ENCODE measurements around the gene IL36RN.

The IL36RN gene

DNA sequence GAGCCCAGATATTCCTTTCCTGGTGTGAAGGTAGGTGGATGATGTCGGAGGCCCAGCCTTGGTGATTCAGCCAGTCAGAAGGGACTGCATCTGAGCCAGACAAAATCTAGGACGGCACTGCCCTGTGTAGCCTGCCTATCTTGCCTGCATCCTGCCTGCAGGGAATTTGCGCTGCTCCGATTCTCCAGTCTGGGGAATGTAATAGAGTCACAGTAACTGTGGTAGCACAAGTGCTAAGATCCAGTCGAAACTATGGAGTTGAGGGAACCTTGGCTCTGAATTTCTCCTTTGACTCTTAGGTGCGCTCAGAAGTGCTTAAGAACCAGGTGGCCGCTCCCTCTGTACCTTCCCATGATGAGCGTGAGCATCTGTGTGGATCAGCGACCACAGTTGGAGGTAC lies 22.2 kb upstream of the IL36RN start:
- no peak overlapping the region for H3K4me3 ChIP-seq (ENCODE audit: low read depth, low read length)
- DNase-seq (ENCODE audit: low read depth, low spot score): no peak
- TF ChIP-seq, protein P1, sequence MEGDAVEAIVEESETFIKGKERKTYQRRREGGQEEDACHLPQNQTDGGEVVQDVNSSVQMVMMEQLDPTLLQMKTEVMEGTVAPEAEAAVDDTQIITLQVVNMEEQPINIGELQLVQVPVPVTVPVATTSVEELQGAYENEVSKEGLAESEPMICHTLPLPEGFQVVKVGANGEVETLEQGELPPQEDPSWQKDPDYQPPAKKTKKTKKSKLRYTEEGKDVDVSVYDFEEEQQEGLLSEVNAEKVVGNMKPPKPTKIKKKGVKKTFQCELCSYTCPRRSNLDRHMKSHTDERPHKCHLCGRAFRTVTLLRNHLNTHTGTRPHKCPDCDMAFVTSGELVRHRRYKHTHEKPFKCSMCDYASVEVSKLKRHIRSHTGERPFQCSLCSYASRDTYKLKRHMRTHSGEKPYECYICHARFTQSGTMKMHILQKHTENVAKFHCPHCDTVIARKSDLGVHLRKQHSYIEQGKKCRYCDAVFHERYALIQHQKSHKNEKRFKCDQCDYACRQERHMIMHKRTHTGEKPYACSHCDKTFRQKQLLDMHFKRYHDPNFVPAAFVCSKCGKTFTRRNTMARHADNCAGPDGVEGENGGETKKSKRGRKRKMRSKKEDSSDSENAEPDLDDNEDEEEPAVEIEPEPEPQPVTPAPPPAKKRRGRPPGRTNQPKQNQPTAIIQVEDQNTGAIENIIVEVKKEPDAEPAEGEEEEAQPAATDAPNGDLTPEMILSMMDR (IDR thresholded peaks at IDR 0.05; ENCODE audit: insufficient read depth, low read length, missing control alignments): no peak
- CTCF ChIA-PET: no interaction called here
- POLR2A ChIA-PET: no interaction called here

DNA sequence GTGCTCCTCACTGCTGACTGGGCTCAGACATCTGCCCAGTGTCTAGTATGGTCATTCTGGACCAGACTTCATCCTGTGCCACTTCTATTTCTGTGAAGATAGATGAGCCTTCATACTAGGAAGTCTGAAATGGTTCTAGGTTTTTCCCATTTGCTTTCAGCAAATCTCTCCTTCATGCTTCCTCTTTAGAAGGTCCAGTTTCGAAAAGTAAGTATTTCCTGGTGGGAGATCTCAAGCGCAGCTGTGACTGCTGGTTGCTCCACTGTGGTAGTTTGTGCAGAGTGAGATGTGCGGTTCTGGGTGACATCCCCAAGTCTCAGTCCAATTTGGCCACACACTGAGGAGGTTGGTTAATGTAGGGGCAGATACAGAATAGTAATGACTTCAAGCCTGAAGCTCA lies 20.7 kb upstream of the IL36RN start:
- TF ChIP-seq, protein P1 (IDR thresholded peaks at IDR 0.05; ENCODE audit: insufficient read depth, low read length, missing control alignments): no peak
- H3K4me3 ChIP-seq (ENCODE audit: low read depth, low read length): no peak overlapping the region
- ChIA-PET CTCF (no interaction called here), POLR2A (no interaction called here)
- DNase-seq (ENCODE audit: low read depth, low spot score): no peak

DNA sequence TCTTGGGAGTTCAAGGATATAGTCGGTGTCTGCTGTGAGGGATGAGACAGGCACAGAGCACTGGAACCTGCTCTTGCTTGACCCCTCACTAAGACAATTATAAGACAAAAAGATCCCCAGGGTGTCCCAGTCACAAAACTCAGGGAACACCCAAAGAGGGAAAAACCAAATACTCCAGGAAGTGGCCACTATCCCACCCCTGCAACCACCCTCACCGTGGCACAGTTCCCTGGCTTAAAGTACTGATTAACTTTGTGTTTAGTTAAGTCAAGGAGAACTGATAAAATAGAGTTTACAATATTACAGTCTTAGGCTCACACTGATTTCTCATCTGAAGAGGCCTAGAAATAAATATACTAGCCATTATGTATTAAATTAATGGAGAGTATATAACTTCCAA lies 19.8 kb upstream of the IL36RN start:
- DNase-seq (ENCODE audit: low read depth, low spot score): no peak
- TF ChIP-seq, protein P1 (IDR thresholded peaks at IDR 0.05; ENCODE audit: insufficient read depth, low read length, missing control alignments): no peak
- no peak overlapping the region for H3K4me3 ChIP-seq (ENCODE audit: low read depth, low read length)
- ChIA-PET POLR2A (no interaction called here), CTCF (no interaction called here)

DNA sequence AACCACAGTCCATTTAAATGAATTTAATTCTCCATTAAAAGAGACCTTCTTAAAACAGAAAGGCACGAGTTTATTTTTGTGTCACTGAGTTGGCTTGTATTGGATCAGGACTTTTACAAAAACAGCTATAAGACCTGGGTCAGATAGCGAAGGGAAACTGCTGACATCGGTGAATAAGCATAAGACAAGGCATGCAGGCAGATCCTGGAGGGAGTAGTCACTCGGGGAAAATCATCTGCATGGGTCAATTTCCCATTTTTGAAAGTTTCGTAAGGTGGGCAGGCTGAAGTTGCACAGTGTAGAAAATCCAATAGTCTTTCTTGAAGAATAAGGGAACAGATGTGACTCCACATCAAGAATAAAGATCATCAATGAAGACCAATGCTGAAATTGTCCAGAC lies 19.3 kb upstream of the IL36RN start:
- H3K4me3 ChIP-seq (ENCODE audit: low read depth, low read length): no peak overlapping the region
- POLR2A ChIA-PET: no interaction called here
- TF ChIP-seq, protein P1 (IDR thresholded peaks at IDR 0.05; ENCODE audit: insufficient read depth, low read length, missing control alignments): no peak
- CTCF ChIA-PET: no interaction called here
- no peak for DNase-seq (ENCODE audit: low read depth, low spot score)

DNA sequence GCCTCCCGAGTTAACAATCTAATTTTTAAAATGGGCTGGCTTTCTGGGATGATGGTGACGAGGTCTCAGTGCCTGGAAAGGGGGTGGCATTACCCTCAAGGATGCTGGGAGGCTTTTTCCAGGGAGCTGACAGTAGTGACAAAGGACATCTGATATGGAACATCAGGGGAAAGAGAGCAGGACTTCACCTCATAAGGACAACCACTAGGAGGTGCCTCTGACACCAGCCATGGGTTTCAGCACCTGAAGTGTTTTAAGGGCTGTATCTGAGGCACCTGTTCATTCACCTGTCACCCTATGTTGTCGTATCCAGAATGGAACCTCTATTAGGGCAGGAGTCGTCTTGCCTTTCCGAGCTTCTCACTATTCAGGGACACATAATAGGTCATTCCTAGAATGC lies 17.1 kb upstream of the IL36RN start:
- TF ChIP-seq, protein P1 (IDR thresholded peaks at IDR 0.05; ENCODE audit: insufficient read depth, low read length, missing control alignments): no peak
- POLR2A ChIA-PET: no interaction called here
- no peak overlapping the region for H3K4me3 ChIP-seq (ENCODE audit: low read depth, low read length)
- DNase-seq (ENCODE audit: low read depth, low spot score): no peak
- CTCF ChIA-PET: no interaction called here

DNA sequence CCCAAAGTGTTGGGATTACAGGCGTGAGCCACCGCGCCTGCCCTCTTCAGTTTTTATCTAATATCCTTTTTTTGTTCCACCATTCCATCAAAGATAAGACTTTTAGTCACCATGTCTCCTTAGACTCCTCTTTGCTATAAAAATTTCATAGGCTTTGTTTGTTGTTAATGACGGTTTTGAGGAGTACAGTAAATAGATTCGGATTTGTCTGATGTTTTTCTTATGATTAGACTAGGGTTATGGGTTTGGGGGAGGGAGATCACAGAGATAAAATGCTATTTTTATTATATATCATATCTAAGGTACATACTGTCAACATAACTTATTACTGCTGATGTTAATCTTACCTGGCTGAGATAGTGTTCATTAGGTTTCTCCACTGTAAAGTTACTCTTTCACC lies 12.5 kb upstream of the IL36RN start:
- ChIA-PET CTCF (no interaction called here), POLR2A (no interaction called here)
- H3K4me3 ChIP-seq (ENCODE audit: low read depth, low read length): no peak overlapping the region
- DNase-seq (ENCODE audit: low read depth, low spot score): no peak
- TF ChIP-seq, protein P1 (IDR thresholded peaks at IDR 0.05; ENCODE audit: insufficient read depth, low read length, missing control alignments): no peak

Measured in AG04449 (cell line).